SU-DHL-6 (cell line): ENCODE data around the gene BOK.
"Not testable (repeated sequence)": the region's sequence is repeated elsewhere in the genome, so short reads cannot be mapped to it uniquely, and the experiment has no call there.

Source experiments
- H2AFZ ChIP-seq: fragments of 200-600 bp; sonication (generic); 2 replicates; pipeline ENCODE4 v1.6.1; 2014; ENCODE audit warnings: low read depth, mild to moderate bottlenecking, moderate library complexity, mixed read lengths, antibody characterized with exemption, low read length; ENCODE audit not compliant: severe bottlenecking
- H3F3A ChIP-seq: fragments of 200-600 bp; shearing (Covaris generic); 2 replicates; pipeline ENCODE4 v1.6.0; 2016; ENCODE audit warnings: antibody characterized with exemption, mild to moderate bottlenecking; ENCODE audit not compliant: insufficient read depth
- H3K27ac ChIP-seq: fragments of 200-600 bp; sonication (generic); 2 replicates; pipeline ENCODE4 v1.5.1; 2016; ENCODE audit warnings: low read depth, mild to moderate bottlenecking, low read length, moderate library complexity, mixed read lengths
- H3K27me3 ChIP-seq: fragments of 200-600 bp; sonication (generic), shearing (Covaris generic); 2 replicates; pipeline ENCODE4 v1.6.0; 2014; ENCODE audit warnings: mild to moderate bottlenecking, low read length
- H3K36me3 ChIP-seq: fragments of 200-600 bp; sonication (generic); 2 replicates; pipeline ENCODE4 v1.6.1; 2014; ENCODE audit warnings: mild to moderate bottlenecking, low read length, mixed read lengths
- H3K4me2 ChIP-seq: fragments of 300-600, 200-600 bp; shearing (Covaris generic), sonication (generic); 2 replicates; pipeline ENCODE4 v1.6.0; 2014; ENCODE audit warnings: low read length, low read depth, mild to moderate bottlenecking; ENCODE audit not compliant: poor library complexity, severe bottlenecking
- H3K4me3 ChIP-seq: fragments of 200-600 bp; sonication (generic); 2 replicates; pipeline ENCODE4 v1.5.1; 2014; ENCODE audit warnings: antibody characterized with exemption, low read length, mild to moderate bottlenecking, mixed read lengths; ENCODE audit not compliant: insufficient read depth, poor library complexity, severe bottlenecking
- H3K79me2 ChIP-seq: fragments of 200-600 bp; sonication (generic); 2 replicates; pipeline ENCODE4 v1.6.1; 2014; ENCODE audit warnings: mild to moderate bottlenecking, low read length, moderate library complexity; ENCODE audit not compliant: insufficient read depth
- H3K9ac ChIP-seq: fragments of 200-600 bp; sonication (generic); 2 replicates; pipeline ENCODE4 v1.7.0; 2014; ENCODE audit warnings: mild to moderate bottlenecking, low read length
- H3K9me2 ChIP-seq: fragments of 200-600 bp; sonication (generic); replicated peaks from 2 replicates; pipeline ENCODE4 v1.6.1; 2014; ENCODE audit warnings: low read length; ENCODE audit not compliant: insufficient read depth
- H3K9me3 ChIP-seq: fragments of 200-600 bp; sonication (generic); 2 replicates; pipeline ENCODE4 v1.6.1; 2014; ENCODE audit warnings: low read length, mixed read lengths; ENCODE audit not compliant: insufficient read depth
- H4K20me1 ChIP-seq: fragments of 200-600 bp; sonication (generic); 2 replicates; pipeline ENCODE4 v1.6.1; 2014; ENCODE audit warnings: low read depth, mild to moderate bottlenecking, antibody characterized with exemption, low read length, moderate library complexity, mixed read lengths
- EZH2phosphoT487 ChIP-seq: fragments of 200-600 bp; sonication (generic), shearing (Covaris generic); conservative IDR thresholded peaks from 2 replicates; pipeline ENCODE4 v1.6.1; 2018; ENCODE audit warnings: mild to moderate bottlenecking, antibody characterized with exemption, low read length, moderate library complexity, mixed read lengths
- TF ChIP-seq, protein P1 (sequence below): fragments of 200-600 bp; sonication (generic); IDR thresholded peaks from one replicate; pipeline ENCODE4 v1.5.1; 2017; ENCODE audit warnings: antibody characterized with exemption, mild to moderate bottlenecking, low read length, moderate library complexity; ENCODE audit not compliant: insufficient read depth, poor library complexity, severe bottlenecking

Gene BOK

DNA sequence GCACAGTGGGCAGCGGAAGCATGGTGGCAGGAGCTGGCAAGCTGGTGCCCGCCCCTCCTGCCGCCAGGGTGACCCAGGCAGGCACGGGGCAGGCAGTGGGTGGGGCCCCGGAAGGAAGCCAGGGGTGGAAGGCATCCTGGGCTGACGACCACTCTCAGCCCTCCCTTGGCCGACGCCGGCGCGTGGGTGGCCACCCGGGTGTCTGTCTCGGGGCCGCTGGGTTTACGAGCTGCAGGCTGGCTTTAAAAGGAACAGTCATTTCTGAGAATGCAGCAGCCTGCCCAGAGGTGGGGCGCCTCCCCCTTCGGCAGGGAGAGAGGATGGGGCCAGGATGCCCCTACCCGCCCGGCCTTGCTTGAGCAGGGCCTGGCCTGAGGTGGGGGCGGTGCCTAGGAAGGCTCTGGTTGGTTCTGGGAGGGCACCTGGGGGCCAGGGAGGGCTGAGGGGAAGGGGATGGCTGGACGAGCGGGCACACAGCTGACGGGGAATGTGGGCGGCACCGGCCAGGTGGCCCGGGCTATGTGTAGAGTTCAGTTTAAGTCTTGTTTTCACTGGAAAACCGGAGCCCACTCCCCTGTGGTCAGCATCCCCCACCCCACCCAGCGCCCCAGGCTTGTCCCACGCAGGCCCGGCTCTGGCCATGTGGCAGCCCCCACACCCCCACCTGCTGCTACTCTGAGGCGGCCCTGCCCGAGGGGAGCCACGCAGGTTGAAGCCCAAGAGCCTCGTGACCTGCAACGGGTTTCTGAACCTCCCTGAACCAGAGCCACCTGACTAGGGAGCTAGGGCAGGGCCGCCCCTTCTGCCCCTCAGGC is 6.3 kb downstream of the BOK start:
- Histone ChIP-seq H3K9ac (no peak overlapping the region), H3K9me3 (no peaks in the 10 kb centered on the region), H3K27ac (no peak overlapping the region), H3K79me2 (no peaks in the 10 kb centered on the region), H3F3A (no peaks in the 10 kb centered on the region), H4K20me1 (no peaks in the 10 kb centered on the region), H3K36me3 (no peaks in the 10 kb centered on the region), H3K27me3 (no peaks in the 10 kb centered on the region), H3K4me2 (no peak overlapping the region), H2AFZ (no peak overlapping the region), H3K4me3 (no peak overlapping the region), H3K9me2 (no peaks in the 10 kb centered on the region)
- no peak for TF ChIP-seq EZH2phosphoT487
- TF ChIP-seq, protein P1, sequence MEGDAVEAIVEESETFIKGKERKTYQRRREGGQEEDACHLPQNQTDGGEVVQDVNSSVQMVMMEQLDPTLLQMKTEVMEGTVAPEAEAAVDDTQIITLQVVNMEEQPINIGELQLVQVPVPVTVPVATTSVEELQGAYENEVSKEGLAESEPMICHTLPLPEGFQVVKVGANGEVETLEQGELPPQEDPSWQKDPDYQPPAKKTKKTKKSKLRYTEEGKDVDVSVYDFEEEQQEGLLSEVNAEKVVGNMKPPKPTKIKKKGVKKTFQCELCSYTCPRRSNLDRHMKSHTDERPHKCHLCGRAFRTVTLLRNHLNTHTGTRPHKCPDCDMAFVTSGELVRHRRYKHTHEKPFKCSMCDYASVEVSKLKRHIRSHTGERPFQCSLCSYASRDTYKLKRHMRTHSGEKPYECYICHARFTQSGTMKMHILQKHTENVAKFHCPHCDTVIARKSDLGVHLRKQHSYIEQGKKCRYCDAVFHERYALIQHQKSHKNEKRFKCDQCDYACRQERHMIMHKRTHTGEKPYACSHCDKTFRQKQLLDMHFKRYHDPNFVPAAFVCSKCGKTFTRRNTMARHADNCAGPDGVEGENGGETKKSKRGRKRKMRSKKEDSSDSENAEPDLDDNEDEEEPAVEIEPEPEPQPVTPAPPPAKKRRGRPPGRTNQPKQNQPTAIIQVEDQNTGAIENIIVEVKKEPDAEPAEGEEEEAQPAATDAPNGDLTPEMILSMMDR: no peak

DNA sequence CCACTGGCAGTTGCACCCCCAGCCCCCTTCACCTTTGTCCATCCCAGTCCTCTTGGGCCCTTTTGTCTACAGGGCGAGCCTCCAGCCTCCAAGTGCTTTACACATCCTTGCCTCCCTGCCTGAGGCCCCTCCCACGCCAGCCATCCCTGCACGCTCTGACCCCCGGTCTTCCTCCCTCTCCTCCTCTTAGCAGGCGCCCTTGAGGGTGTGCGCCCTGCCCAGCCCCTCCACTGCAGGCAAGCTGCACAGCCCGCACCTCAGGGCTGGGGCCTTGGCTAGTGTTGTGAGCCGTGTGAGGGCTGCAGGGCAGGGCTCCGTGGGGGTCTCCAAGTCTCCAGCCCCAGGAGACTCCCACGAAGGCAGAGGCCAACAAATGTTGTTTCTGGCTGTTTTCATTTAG is 6.9 kb downstream of the BOK start:
- no peak overlapping the region for H3K27ac ChIP-seq
- TF ChIP-seq, protein P1: no peak
- no peak for TF ChIP-seq EZH2phosphoT487

DNA sequence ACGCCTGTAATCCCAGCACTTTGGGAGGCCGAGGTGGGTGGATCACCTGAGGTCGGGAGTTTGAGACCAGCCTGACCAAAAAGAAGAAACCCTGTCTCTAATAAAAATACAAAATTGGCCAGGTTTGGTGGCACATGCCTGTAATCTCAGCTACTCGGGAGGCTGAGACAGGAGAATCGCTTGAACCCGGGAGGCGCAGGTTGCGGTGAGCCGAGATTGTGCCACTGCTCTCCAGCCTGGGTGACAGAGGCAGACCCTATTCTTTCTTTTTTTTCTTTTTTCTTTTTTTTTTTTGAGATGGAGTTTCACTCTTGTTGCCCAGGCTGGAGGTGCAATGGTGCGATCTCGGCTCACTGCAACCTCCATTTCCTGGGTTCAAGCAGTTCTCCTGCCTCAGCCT is 7.5 kb downstream of the BOK start:
- H4K20me1 ChIP-seq, H3K27ac ChIP-seq, H3F3A ChIP-seq, H3K27me3 ChIP-seq, H3K4me2 ChIP-seq, H3K36me3 ChIP-seq, H3K9me3 ChIP-seq, H3K79me2 ChIP-seq, H2AFZ ChIP-seq, H3K4me3 ChIP-seq, H3K9ac ChIP-seq, H3K9me2 ChIP-seq: not testable (repeated sequence)

More for the DNA sequence above, 6.9 kb downstream of the BOK start:
- Histone ChIP-seq H3K9me2 (no peaks in the 10 kb centered on the region), H3K27me3 (no peaks in the 10 kb centered on the region), H3K36me3 (no peaks in the 10 kb centered on the region), H2AFZ (no peak overlapping the region), H3K4me2 (no peak overlapping the region), H3K79me2 (no peaks in the 10 kb centered on the region), H3F3A (no peaks in the 10 kb centered on the region), H3K9me3 (no peaks in the 10 kb centered on the region), H3K4me3 (no peak overlapping the region), H4K20me1 (no peaks in the 10 kb centered on the region), H3K9ac (no peak overlapping the region)

GRCh38 chr2:241566468-241566867 is 7.9 kb downstream of the BOK start:
- no peak overlapping the region for H3K4me3 ChIP-seq
- no peak overlapping the region for H3K4me2 ChIP-seq
- no peaks in the 10 kb centered on the region for H3K9me3 ChIP-seq
- no peaks in the 10 kb centered on the region for H3F3A ChIP-seq
- no peaks in the 10 kb centered on the region for H4K20me1 ChIP-seq
- no peaks in the 10 kb centered on the region for H3K36me3 ChIP-seq
- no peaks in the 10 kb centered on the region for H3K27me3 ChIP-seq
- TF ChIP-seq, protein P1: no peak
- H3K9ac ChIP-seq: no peak overlapping the region
- no peak overlapping the region for H3K27ac ChIP-seq
- no peak overlapping the region for H2AFZ ChIP-seq
- no peaks in the 10 kb centered on the region for H3K9me2 ChIP-seq
- H3K79me2 ChIP-seq: no peaks in the 10 kb centered on the region

DNA sequence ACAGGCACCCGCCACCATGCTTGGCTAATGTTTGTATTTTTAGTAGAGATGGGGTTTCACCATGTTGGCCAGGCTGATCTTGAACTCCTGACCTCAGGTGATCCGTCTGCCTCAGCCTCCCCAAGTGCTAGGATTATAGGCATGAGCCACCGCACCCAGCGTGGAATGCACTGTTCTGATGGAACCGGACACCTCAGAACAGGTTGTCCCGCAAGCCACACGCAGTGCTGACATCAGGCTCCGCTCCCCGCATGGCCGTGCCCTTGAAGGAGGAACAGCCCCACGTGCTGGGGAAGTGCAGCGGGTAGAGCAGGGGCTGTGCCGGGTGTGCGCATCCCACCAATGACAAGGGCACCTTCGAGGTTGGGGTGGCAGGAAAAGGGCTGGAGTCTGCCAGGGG is 8.7 kb downstream of the BOK start:
- H4K20me1 ChIP-seq, H3K27ac ChIP-seq, H3K27me3 ChIP-seq, H3F3A ChIP-seq, H2AFZ ChIP-seq, H3K4me3 ChIP-seq, H3K4me2 ChIP-seq, H3K79me2 ChIP-seq, H3K9ac ChIP-seq, H3K9me3 ChIP-seq, H3K36me3 ChIP-seq, H3K9me2 ChIP-seq: not testable (repeated sequence)
